GM12878 (cell line): Measurements from ENCODE around the gene PRICKLE4. TPM values are rescaled to one million over a fixed set of nuclear protein-coding genes. Genes with fewer than 3 reads are reported as not detected.
A peak's percentile ranks its signal among the peaks of the same experiment; 100 is the strongest.

Experiments used
- ATAC-seq: fragments of 200-7000 bp; cut with Tn5 transposase; 3 replicates; pipeline ENCODE4 v1.9.1; 2020; ENCODE audit warnings: mild to moderate bottlenecking, moderate library complexity
- BruUV-seq: library from RNA; stranded (reverse); fragments of 400-500 nt; replicated peaks from 2 replicates; lab custom pipeline; 2021; lab: Mats Ljungman, UMichigan
- CTCF ChIA-PET: fragments of 300-600 bp; sonication (Branson Sonifier 250); formaldehyde crosslinking; extraction: SDS; loops from one replicate; lab custom pipeline; 2021; ENCODE audit warnings: inconsistent platforms; lab: Yijun Ruan, JAX
- POLR2A ChIA-PET: fragments of 350-600 bp; formaldehyde crosslinking; extraction: SDS; loops from one replicate; lab custom pipeline; 2021; ENCODE audit warnings: inconsistent platforms; lab: Charles Lee
- RAD21 ChIA-PET: fragments of 300-600 bp; sonication (Branson Sonifier 250); formaldehyde crosslinking; loops from one replicate; lab custom pipeline; 2023; ENCODE audit warnings: antibody characterized with exemption; ENCODE audit not compliant: unreplicated experiment; lab: Charles Lee
- SMC1A ChIA-PET: fragments of 300-600 bp; sonication (Branson Sonifier 250); formaldehyde crosslinking; loops from one replicate; lab custom pipeline; 2023; ENCODE audit not compliant: unreplicated experiment, uncharacterized antibody; lab: Charles Lee
- DNase-seq: peaks from one replicate; pipeline ENCODE4 v3.0.0-alpha.2; 2011; ENCODE audit warnings: low read depth, low spot score
- FAIRE-seq: peaks from 3 replicates; lab custom pipeline; 2011; peaks lifted over from hg19 to GRCh38; lab: Jason Lieb, UNC
- H2AFZ ChIP-seq: 2 replicates; pipeline ENCODE4 v1.6.0; 2011; ENCODE audit warnings: low read depth, low read length, control low read depth; ENCODE audit not compliant: control insufficient read depth
- H3K27ac ChIP-seq: 2 replicates; pipeline ENCODE4 v1.5.1; 2011; ENCODE audit warnings: control low read depth; ENCODE audit not compliant: control insufficient read depth, insufficient read depth
- H3K27me3 ChIP-seq, 2 experiments: replicated peaks in 1 of 2; 2 replicates each; pipeline versions ENCODE4 v1.6.0 to v1.6.1; 2011; ENCODE audit warnings: low read length in 1 of 2; ENCODE audit not compliant: control insufficient read depth in 2 of 2, insufficient read depth in 2 of 2
- H3K36me3 ChIP-seq, 2 experiments: 2 replicates each; pipeline ENCODE4 v1.5.1; 2011; ENCODE audit warnings: low read length in 1 of 2; ENCODE audit not compliant: control insufficient read depth in 2 of 2, insufficient read depth in 2 of 2
- H3K4me1 ChIP-seq: 2 replicates; pipeline ENCODE4 v1.6.1; 2011; ENCODE audit warnings: mild to moderate bottlenecking, low read length, moderate library complexity, mixed read lengths; ENCODE audit not compliant: control insufficient read depth, insufficient read depth
- H3K4me2 ChIP-seq: 2 replicates; pipeline ENCODE4 v1.6.0; 2011; ENCODE audit warnings: control low read depth; ENCODE audit not compliant: control insufficient read depth, insufficient read depth
- H3K4me3 ChIP-seq: fragments of 200-600 bp; sonication (generic); 2 replicates; pipeline ENCODE4 v1.5.1; 2016
- H3K79me2 ChIP-seq: 2 replicates; pipeline ENCODE4 v1.6.0; 2011; ENCODE audit warnings: low read length; ENCODE audit not compliant: control insufficient read depth, insufficient read depth
- H3K9ac ChIP-seq: 2 replicates; pipeline ENCODE4 v1.8.0; 2011; ENCODE audit warnings: low read length, control low read depth, mixed read lengths; ENCODE audit not compliant: control insufficient read depth, insufficient read depth
- H3K9me3 ChIP-seq: replicated peaks from 3 replicates; pipeline ENCODE4 v1.5.1; 2011; ENCODE audit warnings: mild to moderate bottlenecking, low read length; ENCODE audit not compliant: control insufficient read depth, insufficient read depth
- H4K20me1 ChIP-seq: 2 replicates; pipeline ENCODE4 v1.6.0; 2011; ENCODE audit not compliant: control insufficient read depth, insufficient read depth
- ATF7 ChIP-seq: fragments of 450-650 bp; IDR thresholded peaks from 2 replicates; pipeline ENCODE4 v1.6.1; 2016; ENCODE audit warnings: low read depth, mild to moderate bottlenecking
- DPF2 ChIP-seq: fragments of 450-650 bp; IDR thresholded peaks from 2 replicates; pipeline ENCODE4 v1.6.1; 2017; ENCODE audit warnings: mild to moderate bottlenecking
- FOS ChIP-seq: IDR thresholded peaks from 3 replicates; pipeline ENCODE4 v1.6.1; 2011; ENCODE audit warnings: borderline replicate concordance; ENCODE audit not compliant: insufficient read length; ENCODE audit errors: extremely low read depth
- MXI1 ChIP-seq: fragments of 150-350 bp; IDR thresholded peaks from 2 replicates; pipeline ENCODE4 v1.6.1; 2011; ENCODE audit warnings: low read depth, mild to moderate bottlenecking, inconsistent platforms, low read length, improper control_type of control experiment
- NFYA ChIP-seq: IDR thresholded peaks from 2 replicates; pipeline ENCODE4 v1.6.1; 2011; ENCODE audit warnings: low read depth, mild to moderate bottlenecking, low read length, improper control_type of control experiment, borderline replicate concordance
- NFYB ChIP-seq: IDR thresholded peaks from 2 replicates; pipeline ENCODE4 v1.6.1; 2011; ENCODE audit warnings: low read depth, mild to moderate bottlenecking, low read length, improper control_type of control experiment, moderate library complexity; ENCODE audit not compliant: insufficient read depth
- NR2C1 ChIP-seq: fragments of 450-650 bp; IDR thresholded peaks from 2 replicates; pipeline ENCODE4 v1.6.1; 2017; ENCODE audit warnings: antibody characterized with exemption, mild to moderate bottlenecking, moderate library complexity
- NR2C2 ChIP-seq: IDR thresholded peaks from 2 replicates; pipeline ENCODE4 v1.6.1; 2011; ENCODE audit warnings: borderline replicate concordance, low read depth; ENCODE audit not compliant: control insufficient read depth, insufficient read length
- SP1 ChIP-seq: IDR thresholded peaks from one replicate; pipeline ENCODE4 v1.6.1; 2011; ENCODE audit warnings: low read depth, low read length
- SUZ12 ChIP-seq: fragments of 200-600 bp; sonication (generic); IDR thresholded peaks from one replicate; pipeline ENCODE4 v1.6.1; 2018; ENCODE audit warnings: antibody characterized with exemption, mild to moderate bottlenecking; ENCODE audit not compliant: unreplicated experiment
- TCF12 ChIP-seq: IDR thresholded peaks from 2 replicates; pipeline ENCODE4 v1.6.1; 2011; ENCODE audit warnings: low read depth, mild to moderate bottlenecking, low read length
- TCF3 ChIP-seq: IDR thresholded peaks from 2 replicates; pipeline ENCODE4 v1.6.1; 2012; ENCODE audit warnings: low read depth, mild to moderate bottlenecking, low read length, borderline replicate concordance; ENCODE audit not compliant: insufficient read depth
- ZNF24 ChIP-seq: fragments of 450-650 bp; IDR thresholded peaks from 2 replicates; pipeline ENCODE4 v1.6.1; 2017; ENCODE audit warnings: antibody characterized with exemption, mild to moderate bottlenecking
- ZNF274 ChIP-seq: IDR thresholded peaks from one replicate; pipeline ENCODE4 v1.8.0; 2011; ENCODE audit not compliant: insufficient read length, insufficient read depth
- WGBS: methylation state at CpG from one replicate; pipeline ENCODE4 v1.1.6; 2016; ENCODE audit warnings: low lambda C conversion rate; ENCODE audit not compliant: insufficient replicate concordance, insufficient coverage; ENCODE audit errors: missing lambda C conversion rate; 5-methylcytosine and 5-hydroxymethylcytosine counted together
- in situ Hi-C: fragments of 300-500 bp; cut with MboI; formaldehyde crosslinking; loops from 9 replicates; pipeline ENCODE4 v1.14.3; 2018; ENCODE audit warnings: mixed read lengths
- intact Hi-C: fragments of 100-400 bp; cut with micrococcal nuclease; formaldehyde crosslinking; loops from one replicate; pipeline ENCODE4 v1.14.2; 2022; ENCODE audit not compliant: unreplicated experiment
- polyA plus RNA-seq, 11 experiments: library from polyadenylated mRNA; depleted of rRNA in 4 of 11; unstranded in 6 of 11; stranded (reverse) in 5 of 11; fragments of >200 nt; fragmentation: Nextera tagmentation in 4 of 11; fragmentation: Illumina TruSeq in 1 of 11; extraction: Ambion mirVana in 4 of 11; extraction: Trizol in 1 of 11; gene quantifications; 1 replicate in 1 of 11; 2 replicates in 10 of 11; pipeline versions ENCODE4 v1.2.1 to v1.2.3, GENCODE V29; 2011 to 2016; ENCODE audit warnings: inconsistent platforms in 2 of 11, missing spikeins in 2 of 11, low read depth in 1 of 11
- total RNA-seq, 4 experiments: library from RNA; depleted of rRNA in 3 of 4; stranded (reverse); fragments of >200 nt in 3 of 4; fragmentation: Illumina TruSeq in 1 of 4; extraction: Trizol in 1 of 4; gene quantifications; 2 replicates each; pipeline versions ENCODE4 v1.2.1 to v1.2.3, GENCODE V29; 2013 to 2021
- TF ChIP-seq, protein P1 (sequence below): fragments of 450-650 bp; IDR thresholded peaks from 2 replicates; pipeline ENCODE4 v1.6.1; 2017; ENCODE audit warnings: low read depth, mild to moderate bottlenecking, moderate library complexity
- TF ChIP-seq, protein P2 (sequence below): fragments of 450-650 bp; IDR thresholded peaks from 2 replicates; pipeline ENCODE4 v1.6.1; 2014; ENCODE audit warnings: mild to moderate bottlenecking
- TF ChIP-seq, protein P3 (sequence below): IDR thresholded peaks from 2 replicates; pipeline ENCODE4 v1.6.1; 2011; ENCODE audit warnings: low read depth, low read length, improper control_type of control experiment, borderline replicate concordance

PRICKLE4 gene
- total and polyA plus RNA-seq, 10 of the 15 experiments (the other 5 are each of a cell fraction or from before 2014, with no cell fraction given): 0.33 to 0.85 (median 0.35) TPM; not detected in 7

DNA sequence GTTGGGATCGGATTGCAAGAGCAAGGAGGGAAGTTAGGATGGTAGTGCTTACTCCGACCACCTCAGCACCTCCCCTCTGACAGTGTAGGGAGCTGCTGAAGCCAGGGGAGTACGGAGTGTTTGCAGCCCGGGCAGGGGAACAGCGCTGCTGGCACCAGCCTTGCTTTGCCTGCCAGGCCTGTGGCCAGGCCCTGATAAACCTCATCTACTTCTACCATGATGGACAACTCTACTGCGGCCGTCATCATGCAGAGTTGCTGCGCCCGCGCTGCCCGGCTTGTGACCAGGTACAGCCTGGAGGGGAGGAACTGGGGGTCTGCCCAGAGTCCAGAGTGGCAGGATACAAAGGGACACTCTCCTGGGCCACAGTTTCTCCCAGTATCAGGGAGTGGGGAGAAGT is 4.7 kb downstream of the PRICKLE4 start (continued):
- TF ChIP-seq, protein P1, sequence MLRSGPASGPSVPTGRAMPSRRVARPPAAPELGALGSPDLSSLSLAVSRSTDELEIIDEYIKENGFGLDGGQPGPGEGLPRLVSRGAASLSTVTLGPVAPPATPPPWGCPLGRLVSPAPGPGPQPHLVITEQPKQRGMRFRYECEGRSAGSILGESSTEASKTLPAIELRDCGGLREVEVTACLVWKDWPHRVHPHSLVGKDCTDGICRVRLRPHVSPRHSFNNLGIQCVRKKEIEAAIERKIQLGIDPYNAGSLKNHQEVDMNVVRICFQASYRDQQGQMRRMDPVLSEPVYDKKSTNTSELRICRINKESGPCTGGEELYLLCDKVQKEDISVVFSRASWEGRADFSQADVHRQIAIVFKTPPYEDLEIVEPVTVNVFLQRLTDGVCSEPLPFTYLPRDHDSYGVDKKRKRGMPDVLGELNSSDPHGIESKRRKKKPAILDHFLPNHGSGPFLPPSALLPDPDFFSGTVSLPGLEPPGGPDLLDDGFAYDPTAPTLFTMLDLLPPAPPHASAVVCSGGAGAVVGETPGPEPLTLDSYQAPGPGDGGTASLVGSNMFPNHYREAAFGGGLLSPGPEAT: no peak
- TF ChIP-seq NR2C1 (no peak), SP1 (no peak), MXI1 (no peak)
- TF ChIP-seq, protein P2, sequence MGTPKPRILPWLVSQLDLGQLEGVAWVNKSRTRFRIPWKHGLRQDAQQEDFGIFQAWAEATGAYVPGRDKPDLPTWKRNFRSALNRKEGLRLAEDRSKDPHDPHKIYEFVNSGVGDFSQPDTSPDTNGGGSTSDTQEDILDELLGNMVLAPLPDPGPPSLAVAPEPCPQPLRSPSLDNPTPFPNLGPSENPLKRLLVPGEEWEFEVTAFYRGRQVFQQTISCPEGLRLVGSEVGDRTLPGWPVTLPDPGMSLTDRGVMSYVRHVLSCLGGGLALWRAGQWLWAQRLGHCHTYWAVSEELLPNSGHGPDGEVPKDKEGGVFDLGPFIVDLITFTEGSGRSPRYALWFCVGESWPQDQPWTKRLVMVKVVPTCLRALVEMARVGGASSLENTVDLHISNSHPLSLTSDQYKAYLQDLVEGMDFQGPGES: no peak
- TF ChIP-seq, all 136 proteins: peak for 0

DNA sequence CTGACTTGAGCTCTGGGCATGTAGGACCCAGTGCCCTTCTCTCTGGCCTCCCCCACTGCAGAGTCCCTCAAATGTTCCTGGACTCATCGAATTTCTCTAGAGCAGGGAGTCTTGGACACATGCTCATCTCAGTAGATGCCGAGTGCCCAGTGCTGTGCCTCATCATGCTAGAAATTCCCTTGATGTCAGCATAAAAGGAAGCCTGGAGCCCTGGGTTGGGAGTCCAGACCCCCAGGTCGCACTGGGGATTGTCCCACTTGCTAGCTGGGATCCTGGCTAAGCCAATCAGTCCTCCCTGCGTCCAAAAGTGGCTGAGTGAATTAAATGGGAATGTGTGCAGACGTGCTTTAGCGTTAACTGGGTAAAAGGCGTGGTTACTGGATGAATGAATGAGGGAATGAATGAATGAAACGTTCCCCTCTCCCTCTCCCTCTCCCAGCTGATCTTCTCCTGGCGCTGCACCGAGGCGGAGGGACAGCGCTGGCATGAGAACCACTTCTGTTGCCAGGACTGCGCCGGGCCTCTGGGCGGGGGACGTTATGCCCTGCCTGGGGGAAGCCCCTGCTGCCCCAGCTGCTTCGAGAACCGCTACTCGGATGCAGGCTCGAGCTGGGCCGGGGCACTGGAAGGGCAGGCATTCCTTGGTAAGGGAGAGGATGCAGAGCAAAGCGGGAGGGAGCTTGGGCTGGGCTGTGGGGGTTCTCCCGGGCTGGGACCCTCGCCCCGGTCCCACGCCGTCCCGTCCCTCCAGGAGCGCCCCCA is 5.3 kb downstream of the PRICKLE4 start:
- H3K9me3 ChIP-seq: no peaks in the 10 kb centered on the region
- H3K36me3 ChIP-seq: peaks cover 2 to 18% of the 10 kb centered on the region in 2 experiments; a peak in 3 of 4 replicates
- H3K9ac ChIP-seq: peak overlapping the region; percentile 94; the same call in 1 of the 2 replicates
- intact Hi-C loops (loop anchor here (2.0 to 5.0 kb wide), 5 partner anchors 51 to 776 kb away; partner anchors contain the start of genes BYSL, MED20, TFEB and UBR2), in situ Hi-C loops (loop anchor here (5.0 kb wide), 1 partner anchor 256 kb away; no protein-coding TSS in a partner anchor)
- CTCF ChIA-PET: interaction anchor here (0.6 to 8.3 kb wide), 24 partner anchors 9 to 957 kb away, joined by 3 to 141 read pairs (median 4); partner anchors contain the start of genes BYSL, MED20 and TAF8
- 27% methylated on average over 28 of the region's 29 CpGs for WGBS
- H3K27ac ChIP-seq: peak overlapping the region; percentile 18; the same call in 1 of the 2 replicates
- no peaks in the 10 kb centered on the region for H4K20me1 ChIP-seq
- no peaks in the 10 kb centered on the region for H3K27me3 ChIP-seq
- FAIRE-seq (no peak), ATAC-seq (peak; percentile 15), DNase-seq (no peak)
- SMC1A ChIA-PET: interaction anchor here (1.6 to 5.6 kb wide), 3 partner anchors 135 to 259 kb away, joined by 6 to 54 read pairs (median 20); partner anchors contain the start of genes BYSL and MED20
- peaks cover 25% of the 10 kb centered on the region for H3K79me2 ChIP-seq
- RAD21 ChIA-PET: interaction anchor here (0.7 to 5.0 kb wide), 9 partner anchors 11 to 257 kb away, joined by 3 to 80 read pairs (median 4); partner anchors contain the start of genes BYSL, MED20 and USP49
- H3K4me1 ChIP-seq: peaks cover 28% of the 10 kb centered on the region
- POLR2A ChIA-PET: interaction anchor here (1.0 to 3.9 kb wide), 8 partner anchors 15 to 263 kb away, joined by 3 to 30 read pairs (median 4); partner anchors contain the start of genes BYSL and MED20
- BruUV-seq: no TSS peak
- peak overlapping the region; percentile 98 for H3K4me2 ChIP-seq
- H2AFZ ChIP-seq: peak overlapping the region; percentile 66
- peak overlapping the region; percentile 100 for H3K4me3 ChIP-seq
- TF ChIP-seq ATF7 (no peak), TCF12 (0 out of 2 replicates have a peak, but pooled peaks have one; percentile 23), TCF3 (no peak), SUZ12 (no peak), NFYB (no peak), ZNF24 (peak; percentile 95), FOS (no peak), DPF2 (no peak), SP1 (no peak), NR2C2 (no peak), ZNF274 (no peak), NFYA (no peak)
- TF ChIP-seq, protein P3, sequence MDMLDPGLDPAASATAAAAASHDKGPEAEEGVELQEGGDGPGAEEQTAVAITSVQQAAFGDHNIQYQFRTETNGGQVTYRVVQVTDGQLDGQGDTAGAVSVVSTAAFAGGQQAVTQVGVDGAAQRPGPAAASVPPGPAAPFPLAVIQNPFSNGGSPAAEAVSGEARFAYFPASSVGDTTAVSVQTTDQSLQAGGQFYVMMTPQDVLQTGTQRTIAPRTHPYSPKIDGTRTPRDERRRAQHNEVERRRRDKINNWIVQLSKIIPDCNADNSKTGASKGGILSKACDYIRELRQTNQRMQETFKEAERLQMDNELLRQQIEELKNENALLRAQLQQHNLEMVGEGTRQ: no peak
